ENCODE results near the gene ACTR5. TPM values are rescaled to one million over a fixed set of nuclear protein-coding genes. Genes with fewer than 3 reads are reported as not detected.

Gene ACTR5
- total RNA-seq, 1 experiment from 2014 or later, result 22.0 TPM

- no peak for ATAC-seq
- no peak overlapping the region for H3K4me2 ChIP-seq (ENCODE audit: low read length)
- ChIA-PET POLR2A (interaction anchor here (3.6 kb wide), 1 partner anchor 13 kb away, joined by 14 read pairs; no protein-coding TSS in a partner anchor), RAD21 (ENCODE audit: low non-redundant PET in 1 of 2, low total read pairs in 2 of 2, uncharacterized antibody in 2 of 2, unreplicated experiment in 2 of 2) (no interaction called here), CTCF (interaction anchor here (1.4 to 1.9 kb wide), 2 partner anchors 40 to 142 kb away, joined by 3 to 8 read pairs; no protein-coding TSS in a partner anchor)
- no peaks in the 10 kb centered on the region for H4K20me1 ChIP-seq (ENCODE audit: insufficient read depth)
- no peaks in the 10 kb centered on the region for H3K9me2 ChIP-seq (ENCODE audit: insufficient read depth)
- no peak overlapping the region for H3K27ac ChIP-seq (ENCODE audit: low read depth, low read length)
- no peaks in the 10 kb centered on the region for H3K36me3 ChIP-seq (ENCODE audit: control insufficient read depth in 1 of 2, insufficient read depth in 2 of 2, low read length in 2 of 2)
- H3K4me1 ChIP-seq (ENCODE audit: control insufficient read depth in 1 of 2, insufficient read depth in 2 of 2, low read length in 2 of 2), result peaks cover 17 to 32% of the 10 kb centered on the region in 2 experiments
- no peak for DNase-seq (ENCODE audit: low read depth, low spot score)
- intact Hi-C loops (cut with micrococcal nuclease), result no loop called here
- no peaks in the 10 kb centered on the region for H3K79me2 ChIP-seq (ENCODE audit: insufficient read depth, low read length)
- TF ChIP-seq, protein P1, sequence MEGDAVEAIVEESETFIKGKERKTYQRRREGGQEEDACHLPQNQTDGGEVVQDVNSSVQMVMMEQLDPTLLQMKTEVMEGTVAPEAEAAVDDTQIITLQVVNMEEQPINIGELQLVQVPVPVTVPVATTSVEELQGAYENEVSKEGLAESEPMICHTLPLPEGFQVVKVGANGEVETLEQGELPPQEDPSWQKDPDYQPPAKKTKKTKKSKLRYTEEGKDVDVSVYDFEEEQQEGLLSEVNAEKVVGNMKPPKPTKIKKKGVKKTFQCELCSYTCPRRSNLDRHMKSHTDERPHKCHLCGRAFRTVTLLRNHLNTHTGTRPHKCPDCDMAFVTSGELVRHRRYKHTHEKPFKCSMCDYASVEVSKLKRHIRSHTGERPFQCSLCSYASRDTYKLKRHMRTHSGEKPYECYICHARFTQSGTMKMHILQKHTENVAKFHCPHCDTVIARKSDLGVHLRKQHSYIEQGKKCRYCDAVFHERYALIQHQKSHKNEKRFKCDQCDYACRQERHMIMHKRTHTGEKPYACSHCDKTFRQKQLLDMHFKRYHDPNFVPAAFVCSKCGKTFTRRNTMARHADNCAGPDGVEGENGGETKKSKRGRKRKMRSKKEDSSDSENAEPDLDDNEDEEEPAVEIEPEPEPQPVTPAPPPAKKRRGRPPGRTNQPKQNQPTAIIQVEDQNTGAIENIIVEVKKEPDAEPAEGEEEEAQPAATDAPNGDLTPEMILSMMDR (IDR thresholded peaks at IDR 0.05 in 2 of 3, conservative IDR thresholded peaks at IDR 0.05 in 1 of 3; ENCODE audit: borderline replicate concordance in 1 of 3, insufficient read depth in 1 of 3, low read depth in 2 of 3, low read length in 2 of 3), result no peak
- TF ChIP-seq POLR2AphosphoS5 (IDR thresholded peaks at IDR 0.05; ENCODE audit: low read depth, low read length) (no peak), ELF1 (IDR thresholded peaks at IDR 0.05; ENCODE audit: borderline replicate concordance, low read depth) (no peak), ZFX (IDR thresholded peaks at IDR 0.05) (no peak), FOSL1 (IDR thresholded peaks at IDR 0.05; ENCODE audit: low read depth) (no peak), ZBTB33 (IDR thresholded peaks at IDR 0.05; ENCODE audit: extremely low read depth, insufficient replicate concordance, low read length) (no peak), MAX (IDR thresholded peaks at IDR 0.05) (no peak), EZH2phosphoT487 (IDR thresholded peaks at IDR 0.05; ENCODE audit: borderline replicate concordance) (no peak), SP1 (IDR thresholded peaks at IDR 0.05; ENCODE audit: low read depth) (no peak), YY1 (IDR thresholded peaks at IDR 0.05; ENCODE audit: extremely low read depth, insufficient replicate concordance, low read depth, low read length) (no peak), ZNF274 (IDR thresholded peaks at IDR 0.05; ENCODE audit: low read depth, low read length) (no peak), SIN3A (IDR thresholded peaks at IDR 0.05; ENCODE audit: low read depth) (no peak), SRF (IDR thresholded peaks at IDR 0.05; ENCODE audit: low read depth) (no peak), TCF7L2 (IDR thresholded peaks at IDR 0.05; ENCODE audit: borderline replicate concordance, extremely low read depth, insufficient read depth, insufficient read length) (no peak), JUND (IDR thresholded peaks at IDR 0.05) (no peak), CEBPB (IDR thresholded peaks at IDR 0.05; ENCODE audit: low read depth) (no peak), EGR1 (IDR thresholded peaks at IDR 0.05; ENCODE audit: low read depth) (no peak)
- TF ChIP-seq, protein P2, sequence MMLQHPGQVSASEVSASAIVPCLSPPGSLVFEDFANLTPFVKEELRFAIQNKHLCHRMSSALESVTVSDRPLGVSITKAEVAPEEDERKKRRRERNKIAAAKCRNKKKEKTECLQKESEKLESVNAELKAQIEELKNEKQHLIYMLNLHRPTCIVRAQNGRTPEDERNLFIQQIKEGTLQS (IDR thresholded peaks at IDR 0.05), result no peak
- H3K9ac ChIP-seq (ENCODE audit: low read length), result no peak overlapping the region
- H2AFZ ChIP-seq (ENCODE audit: low read depth, low read length, poor library complexity, severe bottlenecking), result no peak overlapping the region
- H3K4me3 ChIP-seq (replicated peaks in 1 of 2; ENCODE audit: low read depth in 1 of 2, low read length in 2 of 2), result no peak overlapping the region
- no TSS peak for BruUV-seq (replicated peaks)
- no peaks in the 10 kb centered on the region for H3K9me3 ChIP-seq (ENCODE audit: control insufficient read depth in 1 of 2, insufficient read depth in 1 of 2, low read depth in 1 of 2, low read length in 2 of 2)
- no peaks in the 10 kb centered on the region for H3K27me3 ChIP-seq (ENCODE audit: insufficient read depth, low read length)
These were observed 43.0 kb downstream of the ACTR5 start for GRCh38 chr20:38791291-38791690.

Measured in HCT116 (cell line).